HepG2 (cell line): ENCODE results near the gene CYP27A1.

Source experiments
- ASH2L ChIP-seq: fragments of 300-600, 200-600 bp; sonication (generic); IDR thresholded peaks from 2 replicates; pipeline ENCODE4 v1.7.0; 2017; ENCODE audit warnings: low read depth, mild to moderate bottlenecking, moderate library complexity, mixed read lengths, low read length; ENCODE audit not compliant: insufficient read length
- CCDC6 ChIP-seq: sonication (generic); formaldehyde crosslinking; IDR thresholded peaks from 2 replicates; pipeline ENCODE4 v1.8.1; 2022; ENCODE audit warnings: mild to moderate bottlenecking, missing genetic modification reagents, moderate library complexity
- PHF8 ChIP-seq: sonication (generic); formaldehyde crosslinking; IDR thresholded peaks from 2 replicates; pipeline ENCODE4 v1.5.0; 2020; ENCODE audit warnings: missing genetic modification reagents
- POLR2A ChIP-seq, 2 experiments: IDR thresholded peaks; 2 replicates each; pipeline ENCODE4 v1.6.1; 2011; ENCODE audit warnings: low read depth in 2 of 2, low read length in 2 of 2, mild to moderate bottlenecking in 1 of 2, moderate library complexity in 1 of 2; ENCODE audit not compliant: insufficient read depth in 1 of 2
- SETDB1 ChIP-seq: sonication (generic); formaldehyde crosslinking; IDR thresholded peaks from 2 replicates; pipeline ENCODE4 v1.5.1; 2020; ENCODE audit warnings: missing genetic modification reagents, mild to moderate bottlenecking, borderline replicate concordance
- ZNF577 ChIP-seq: sonication (generic); formaldehyde crosslinking; IDR thresholded peaks from 2 replicates; pipeline ENCODE4 v1.4.0; 2020; ENCODE audit warnings: mild to moderate bottlenecking, low read depth, missing genetic modification reagents, borderline replicate concordance
- ZNF746 ChIP-seq: sonication (generic); formaldehyde crosslinking; IDR thresholded peaks from 2 replicates; pipeline ENCODE4 v1.8.0; 2022; ENCODE audit warnings: mild to moderate bottlenecking, missing genetic modification reagents
- TF ChIP-seq, protein P1 (sequence below), 2 experiments: sonication (generic) in 1 of 2; formaldehyde crosslinking in 1 of 2; IDR thresholded peaks; 2 replicates each; pipeline versions ENCODE4 v1.4.0 to v1.6.1; 2018 to 2020; ENCODE audit warnings: missing genetic modification reagents in 2 of 2, borderline replicate concordance in 1 of 2, low read depth in 1 of 2, mild to moderate bottlenecking in 1 of 2, missing biosample characterization in 1 of 2

DNA sequence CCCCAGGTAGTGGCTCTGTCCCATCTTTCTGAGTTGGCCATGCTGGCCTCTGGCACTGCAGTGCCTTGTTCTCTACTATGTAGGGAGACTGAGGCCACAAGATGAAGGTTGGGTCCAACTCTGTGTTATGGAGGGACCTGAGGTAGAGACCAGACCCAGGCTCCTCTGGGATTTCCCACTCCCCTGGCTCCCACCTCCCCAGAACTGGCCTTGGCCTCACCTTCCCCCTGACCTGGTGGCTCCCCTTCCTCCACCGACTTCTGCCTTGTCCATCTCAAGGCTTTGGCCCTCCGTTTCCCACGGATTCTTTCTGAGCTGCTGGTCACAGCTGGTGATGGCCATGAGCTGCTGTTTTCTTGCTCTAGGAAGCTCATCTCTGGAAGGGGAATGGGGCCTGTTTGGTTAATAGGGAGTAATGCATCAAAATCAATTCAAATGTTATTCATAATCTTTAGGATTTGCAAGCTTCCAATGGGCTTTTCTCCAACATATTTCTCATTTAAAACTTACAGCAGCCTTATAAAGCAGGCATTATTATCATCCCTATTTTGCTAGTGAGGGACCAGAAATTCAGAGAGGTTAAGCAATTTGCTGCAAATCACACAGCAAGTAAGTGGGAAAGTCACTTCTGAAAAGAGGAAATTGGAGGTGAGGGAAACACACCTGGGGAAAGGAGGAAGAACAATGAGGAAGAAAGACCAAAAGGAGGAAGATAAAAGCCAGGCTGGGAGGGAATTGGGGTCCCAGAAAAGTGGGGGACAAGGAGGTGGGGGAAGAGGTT is 48.8 kb downstream of the CYP27A1 start:
- TF ChIP-seq SETDB1 (CRISPR knock-in tag) = no peak
- TF ChIP-seq, protein P1, sequence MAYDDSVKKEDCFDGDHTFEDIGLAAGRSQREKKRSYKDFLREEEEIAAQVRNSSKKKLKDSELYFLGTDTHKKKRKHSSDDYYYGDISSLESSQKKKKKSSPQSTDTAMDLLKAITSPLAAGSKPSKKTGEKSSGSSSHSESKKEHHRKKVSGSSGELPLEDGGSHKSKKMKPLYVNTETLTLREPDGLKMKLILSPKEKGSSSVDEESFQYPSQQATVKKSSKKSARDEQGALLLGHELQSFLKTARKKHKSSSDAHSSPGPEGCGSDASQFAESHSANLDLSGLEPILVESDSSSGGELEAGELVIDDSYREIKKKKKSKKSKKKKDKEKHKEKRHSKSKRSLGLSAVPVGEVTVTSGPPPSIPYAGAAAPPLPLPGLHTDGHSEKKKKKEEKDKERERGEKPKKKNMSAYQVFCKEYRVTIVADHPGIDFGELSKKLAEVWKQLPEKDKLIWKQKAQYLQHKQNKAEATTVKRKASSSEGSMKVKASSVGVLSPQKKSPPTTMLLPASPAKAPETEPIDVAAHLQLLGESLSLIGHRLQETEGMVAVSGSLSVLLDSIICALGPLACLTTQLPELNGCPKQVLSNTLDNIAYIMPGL (CRISPR knock-in tag; IDR thresholded peaks at IDR 0.05; ENCODE audit: borderline replicate concordance in 1 of 2, low read depth in 1 of 2) = no peak
- no peak for TF ChIP-seq ZNF746 (CRISPR knock-in tag)
- TF ChIP-seq ASH2L = no peak
- no peak for TF ChIP-seq CCDC6
- TF ChIP-seq PHF8 = no peak
- TF ChIP-seq ZNF577 = no peak
- no peak for TF ChIP-seq POLR2A (IDR thresholded peaks at IDR 0.05; ENCODE audit: insufficient read depth in 1 of 2, low read depth in 2 of 2, low read length in 2 of 2)
